Astrocyte (in vitro differentiated cells and primary cell): ENCODE measurements around the gene LMF1.

ENCODE experiments used
- EZH2 ChIP-seq: IDR thresholded peaks from 2 replicates; pipeline ENCODE4 v1.6.1; 2012; ENCODE audit warnings: mild to moderate bottlenecking, low read length, inconsistent platforms; ENCODE audit not compliant: insufficient read depth
- TF ChIP-seq, protein P1 (sequence below): IDR thresholded peaks from 2 replicates; pipeline ENCODE4 v1.5.1; 2011; ENCODE audit warnings: low read depth, mild to moderate bottlenecking, inconsistent platforms, low read length, moderate library complexity; ENCODE audit not compliant: insufficient read depth

DNA sequence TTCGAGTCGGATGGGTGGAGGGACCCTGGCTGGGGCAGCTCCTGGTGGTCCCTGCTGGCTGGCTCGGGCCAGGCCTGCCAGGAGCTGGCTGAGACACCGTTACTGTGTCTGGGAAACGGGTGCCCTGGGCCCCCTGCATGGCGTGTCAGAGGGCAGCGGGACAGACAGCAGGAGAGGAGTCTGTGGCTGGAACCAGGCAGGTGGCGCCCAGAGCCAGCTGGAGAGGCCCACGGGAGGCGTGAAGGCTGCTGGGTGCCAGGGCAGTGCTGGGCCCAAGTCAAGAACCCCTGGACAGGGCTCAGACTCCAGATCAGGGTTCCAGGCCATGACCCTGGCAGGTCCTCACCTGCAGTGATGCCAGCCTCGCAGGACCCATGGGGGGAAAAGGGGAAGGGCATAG, 27.4 kb upstream of the LMF1 start:
- TF ChIP-seq, protein P1, sequence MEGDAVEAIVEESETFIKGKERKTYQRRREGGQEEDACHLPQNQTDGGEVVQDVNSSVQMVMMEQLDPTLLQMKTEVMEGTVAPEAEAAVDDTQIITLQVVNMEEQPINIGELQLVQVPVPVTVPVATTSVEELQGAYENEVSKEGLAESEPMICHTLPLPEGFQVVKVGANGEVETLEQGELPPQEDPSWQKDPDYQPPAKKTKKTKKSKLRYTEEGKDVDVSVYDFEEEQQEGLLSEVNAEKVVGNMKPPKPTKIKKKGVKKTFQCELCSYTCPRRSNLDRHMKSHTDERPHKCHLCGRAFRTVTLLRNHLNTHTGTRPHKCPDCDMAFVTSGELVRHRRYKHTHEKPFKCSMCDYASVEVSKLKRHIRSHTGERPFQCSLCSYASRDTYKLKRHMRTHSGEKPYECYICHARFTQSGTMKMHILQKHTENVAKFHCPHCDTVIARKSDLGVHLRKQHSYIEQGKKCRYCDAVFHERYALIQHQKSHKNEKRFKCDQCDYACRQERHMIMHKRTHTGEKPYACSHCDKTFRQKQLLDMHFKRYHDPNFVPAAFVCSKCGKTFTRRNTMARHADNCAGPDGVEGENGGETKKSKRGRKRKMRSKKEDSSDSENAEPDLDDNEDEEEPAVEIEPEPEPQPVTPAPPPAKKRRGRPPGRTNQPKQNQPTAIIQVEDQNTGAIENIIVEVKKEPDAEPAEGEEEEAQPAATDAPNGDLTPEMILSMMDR = no peak
- no peak for TF ChIP-seq EZH2
